Motor neuron (in vitro differentiated cells): Measurements from ENCODE around the gene CNKSR3. TPM values are rescaled to one million over a fixed set of nuclear protein-coding genes. Genes with fewer than 3 reads are reported as not detected.
"Not testable (repeated sequence)": the region's sequence is repeated elsewhere in the genome, so short reads cannot be mapped to it uniquely, and the experiment has no call there.

Experiments used
- ATAC-seq, 8 experiments: fragments of 200-7000 bp; cut with Tn5 transposase; replicated peaks in 6 of 8; 2 replicates each; pipeline ENCODE4 v1.8.0; 2021; ENCODE audit warnings: mild to moderate bottlenecking in 8 of 8, moderate library complexity in 8 of 8
- H3K27ac ChIP-seq, 2 donors: fragments of 250-450 bp; sonication (Bioruptor Pico); 2 replicates each; pipeline ENCODE4 v1.9.0; 2021; ENCODE audit warnings: antibody characterized with exemption in 2 of 2, mild to moderate bottlenecking in 2 of 2, moderate library complexity in 1 of 2
- H3K4me1 ChIP-seq, 2 donors: fragments of 250-450 bp; sonication (Bioruptor Pico); replicated peaks in 1 of 2; 2 replicates each; pipeline ENCODE4 v1.6.1; 2021; ENCODE audit warnings: antibody characterized with exemption in 2 of 2, mild to moderate bottlenecking in 2 of 2, moderate library complexity in 1 of 2
- H3K4me3 ChIP-seq, 5 donors: fragments of 250-450 bp; sonication (Bioruptor Pico); 2 replicates each; pipeline ENCODE4 v1.9.0; 2021; ENCODE audit warnings: antibody characterized with exemption in 5 of 5, mild to moderate bottlenecking in 5 of 5, moderate library complexity in 4 of 5
- WGBS, 10 experiments: fragments of 450-650 bp; shearing (Covaris generic); methylation state at CpG; one replicate each; pipeline ENCODE4 v1.0.0; 2022; 5-methylcytosine and 5-hydroxymethylcytosine counted together
- in situ Hi-C, 9 experiments: fragments of 400-800 bp; cut with MboI; loops; one replicate each; pipeline ENCODE4 v1.15.0; 2021; ENCODE audit warnings: low sequenced_read_pairs in 9 of 9, low pct_unique_long_range_greater_than_20kb in 2 of 9; ENCODE audit not compliant: unreplicated experiment in 9 of 9
- total RNA-seq, 8 experiments: library from RNA; unstranded; fragments of 300-600 nt; gene quantifications; 2 replicates each; pipeline versions ENCODE4 v1.2.3 to v1.2.4, GENCODE V29; 2022

The CNKSR3 gene
- 10 to 100 TPM in 2 of 8 experiments, 1 to 10 TPM in 6; 2.0 to 21.5 (median 3.5) TPM for total RNA-seq

DNA sequence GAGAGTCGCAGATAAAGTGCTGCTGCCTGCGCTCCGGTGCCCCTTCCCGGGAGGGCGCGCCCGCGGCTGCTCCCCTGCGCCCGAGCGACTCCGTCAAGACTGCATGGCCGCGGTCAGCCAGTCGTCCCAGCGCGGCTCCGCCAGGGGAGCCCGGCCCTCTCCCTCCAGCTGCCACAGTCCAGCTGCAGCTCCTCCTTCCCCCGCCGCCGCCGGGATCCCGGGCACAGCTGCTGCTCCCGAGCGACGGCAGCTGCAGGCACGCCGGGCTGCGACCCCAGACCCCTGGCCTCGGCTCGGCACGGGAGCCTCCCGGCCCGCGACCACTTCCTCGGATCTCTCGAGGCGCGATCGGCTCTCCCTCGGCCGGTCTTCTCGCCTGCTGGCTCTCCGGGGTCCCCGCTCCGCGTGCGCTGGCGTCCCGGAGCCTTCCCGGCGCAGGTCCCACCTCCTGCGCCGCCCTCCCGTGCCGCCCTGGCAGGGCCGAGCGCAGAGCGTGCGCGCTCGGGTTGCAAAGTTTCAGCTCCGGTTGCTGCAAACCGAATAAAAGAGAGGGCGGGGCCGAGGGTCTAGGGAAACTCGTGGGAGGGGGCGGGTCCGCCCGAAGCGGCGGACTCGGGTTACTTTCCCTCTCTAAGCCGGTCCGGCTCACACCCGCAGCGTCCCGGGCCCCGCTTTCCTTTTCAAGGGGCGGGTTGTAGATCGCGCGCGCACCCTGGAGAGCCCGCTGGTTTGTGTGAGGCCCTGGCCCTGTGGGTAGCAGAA, at the start of gene CNKSR3:
Gene CNKSR3, minus strand, starts transcription at position 542 of the 762 bp plus-strand sequence. CDS start 571 bp downstream, outside the sequence.
- Histone ChIP-seq H3K27ac (peak within 1 kb of the TSS; percentile 37 to 72), H3K4me3 (peak within 1 kb of the TSS; percentile 55 to 63 (median 61)), H3K4me1 (peaks cover 8 to 9% of the 10 kb centered on the region in 2 donors)
- in situ Hi-C loops: loop anchor here in 1 of 9 experiments (25.0 kb wide), 1 partner anchor 152 kb away; no protein-coding TSS in a partner anchor
- peak; percentile 77 to 89 (median 86) for ATAC-seq
- 0% methylated on average over 1 to 12 of the region's 86 CpGs; no CpG with 5 or more reads in 5 of the 10 experiments for WGBS, 10 experiments

DNA sequence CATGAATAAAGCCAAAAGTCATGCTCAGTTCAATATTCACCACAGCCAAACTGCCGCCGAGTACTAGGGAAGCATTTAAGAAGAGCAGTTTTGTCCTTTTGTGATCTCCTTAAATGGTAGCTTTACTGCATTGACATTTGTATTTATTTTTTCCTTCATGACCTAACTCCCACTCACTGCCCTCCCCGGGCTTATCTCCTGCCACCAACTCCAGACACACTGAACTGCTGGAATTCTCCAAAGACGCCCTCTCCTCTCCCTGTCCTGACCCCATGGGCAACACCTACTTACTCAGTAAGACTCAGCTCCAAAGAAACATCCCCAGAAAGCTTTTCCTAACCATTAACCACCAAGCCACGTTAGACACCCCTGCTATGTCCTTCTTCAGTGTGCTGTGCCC, 48.5 kb upstream of the CNKSR3 start:
- H3K4me1 ChIP-seq: no peaks in the 10 kb centered on the region
- no peak overlapping the region for H3K27ac ChIP-seq
- 17 to 100% (median 70%) methylated on average over 2 to 5 of the region's 5 CpGs; no CpG with 5 or more reads in 2 of the 10 experiments for WGBS, 10 experiments
- no peak for ATAC-seq
- H3K4me3 ChIP-seq: no peak overlapping the region
- in situ Hi-C loops: no loop called here

DNA sequence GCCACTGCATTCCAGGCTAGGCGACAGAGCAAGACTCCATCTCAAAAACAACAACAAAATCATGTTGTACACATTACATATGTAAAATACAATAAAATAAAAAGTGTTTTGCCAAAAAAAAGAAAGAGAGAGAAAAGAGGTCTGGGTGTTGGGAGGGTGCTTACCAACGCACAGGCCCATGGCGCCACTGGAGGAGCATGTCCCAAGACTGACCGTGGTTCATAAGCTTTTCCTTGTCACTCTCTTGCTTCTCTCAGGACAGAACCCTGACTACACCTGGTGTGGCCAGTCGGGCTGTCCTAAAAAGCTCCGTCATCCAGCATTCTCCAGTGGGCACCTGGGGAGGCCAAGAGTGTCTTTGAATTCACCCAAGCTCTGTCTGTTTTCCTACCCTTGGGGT, 48.0 kb upstream of the CNKSR3 start:
- no peak for ATAC-seq
- 65 to 100% (median 87%) methylated on average over 2 to 6 of the region's 6 CpGs; no CpG with 5 or more reads in 4 of the 10 experiments for WGBS, 10 experiments
- no peaks in the 10 kb centered on the region for H3K4me1 ChIP-seq
- H3K27ac ChIP-seq: no peak overlapping the region
- in situ Hi-C loops: no loop called here
- no peak overlapping the region for H3K4me3 ChIP-seq

DNA sequence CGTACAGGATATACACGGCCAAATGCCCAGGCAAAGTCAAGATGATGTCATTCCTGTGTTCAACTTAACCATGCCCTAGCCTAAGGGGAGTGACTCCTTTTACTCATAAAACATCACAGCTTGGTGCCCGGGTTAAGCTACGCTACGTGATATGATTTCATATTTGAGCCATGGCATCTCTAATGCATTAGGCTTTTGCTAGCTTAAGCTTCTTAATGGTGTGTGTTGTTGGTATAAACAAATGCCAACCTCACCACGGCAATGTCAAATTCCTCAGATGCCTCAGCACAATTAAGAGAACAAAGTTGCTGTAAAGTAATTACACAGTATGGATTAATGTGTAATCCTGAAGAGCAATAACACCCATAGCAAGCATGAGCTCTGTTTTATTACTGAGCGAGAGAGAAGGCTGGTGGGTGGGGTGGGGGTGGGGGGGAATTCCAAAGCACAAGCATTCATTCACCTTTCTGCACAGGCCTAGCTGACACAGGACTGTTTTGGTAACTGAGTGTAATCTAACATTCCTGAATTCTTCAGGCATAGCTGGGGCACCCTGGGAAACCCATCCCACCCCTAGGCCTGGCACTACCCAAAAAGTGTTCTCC, 44.7 kb upstream of the CNKSR3 start:
- ATAC-seq: peak in 6 of 8 experiments; percentile 37 to 88 (median 63)
- no peak overlapping the region for H3K27ac ChIP-seq
- no peaks in the 10 kb centered on the region for H3K4me1 ChIP-seq
- 0 to 96% (median 75%) methylated on average over 1 to 6 of the region's 7 CpGs; no CpG with 5 or more reads in 2 of the 10 experiments for WGBS, 10 experiments
- in situ Hi-C loops: no loop called here
- H3K4me3 ChIP-seq: no peak overlapping the region

GRCh38 chr6:154554491-154554890, 44.0 kb upstream of the CNKSR3 start:
- in situ Hi-C loops: no loop called here
- Histone ChIP-seq H3K4me1 (no peaks in the 10 kb centered on the region), H3K27ac (no peak overlapping the region), H3K4me3 (no peak overlapping the region)
- ATAC-seq: no peak
- WGBS, 10 experiments: 0 to 100% (median 89%) methylated on average over 1 to 5 of the region's 6 CpGs; no CpG with 5 or more reads in 3 of the 10 experiments

- Histone ChIP-seq H3K4me1 (no peaks in the 10 kb centered on the region), H3K4me3 (no peak overlapping the region), H3K27ac (no peak overlapping the region)
- no peak for ATAC-seq
- in situ Hi-C loops: no loop called here
Measured at GRCh38 chr6:154550779-154551178, 40.3 kb upstream of the CNKSR3 start.

- Histone ChIP-seq H3K27ac (no peak overlapping the region), H3K4me1 (no peaks in the 10 kb centered on the region), H3K4me3 (no peak overlapping the region)
- in situ Hi-C loops: no loop called here
- WGBS, 10 experiments: 47 to 100% (median 82%) methylated on average over 1 to 5 of the region's 6 CpGs; no CpG with 5 or more reads in 3 of the 10 experiments
- no peak for ATAC-seq
Measured at GRCh38 chr6:154549179-154549578, 38.7 kb upstream of the CNKSR3 start.

DNA sequence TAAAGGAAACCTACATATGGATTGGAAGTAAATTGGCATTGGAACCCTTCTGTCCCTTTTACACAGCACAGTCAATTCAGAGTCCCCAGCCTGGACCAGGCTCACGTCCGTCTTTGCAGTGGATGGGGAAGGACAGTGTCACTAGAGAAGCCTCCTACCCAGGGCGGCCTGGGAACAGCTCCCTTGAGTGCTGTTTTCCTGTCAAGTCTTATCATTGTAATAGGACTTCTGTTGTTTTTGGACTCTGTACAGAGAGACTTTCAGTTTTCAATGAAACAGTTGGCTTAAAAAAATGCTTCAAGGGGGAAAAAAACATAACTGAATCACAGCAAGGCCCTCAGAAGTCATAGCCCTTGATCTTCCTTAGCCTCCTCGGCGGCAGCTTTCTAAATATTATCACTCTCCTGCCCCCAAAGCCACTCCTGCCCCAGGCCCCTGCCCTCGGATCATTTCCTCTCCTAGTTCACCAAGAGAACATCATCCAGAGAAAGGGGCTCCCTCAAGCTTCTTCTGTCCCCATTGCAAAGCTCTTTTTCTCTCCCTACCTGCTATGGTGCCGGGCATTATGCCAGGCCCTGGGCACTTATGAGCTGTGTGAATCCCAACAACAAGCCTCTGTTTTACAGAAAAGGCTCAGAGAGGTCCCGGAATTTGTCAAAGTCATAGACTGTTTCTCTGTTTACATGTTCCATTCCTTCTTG, 37.8 kb upstream of the CNKSR3 start:
- WGBS, 10 experiments: 33 to 100% (median 80%) methylated on average over 1 to 6 of the region's 8 CpGs; no CpG with 5 or more reads in 2 of the 10 experiments

DNA sequence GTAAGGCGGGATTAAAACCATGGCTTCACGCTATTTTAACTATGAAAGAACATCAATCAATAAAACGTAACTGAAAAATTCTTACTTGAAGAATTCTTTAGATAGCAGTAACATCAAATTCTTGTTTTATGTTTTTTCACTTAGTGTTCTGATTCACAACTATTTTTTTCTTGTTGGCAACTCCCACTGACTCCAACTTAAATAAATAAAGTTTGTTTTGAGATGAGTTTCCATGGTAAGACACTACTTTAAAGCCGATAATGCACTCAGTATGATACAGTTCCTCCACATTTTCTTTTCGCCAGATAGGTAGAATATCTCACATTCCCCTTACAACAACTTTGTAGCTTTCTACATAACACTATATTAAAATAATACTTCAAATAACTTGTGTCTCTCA, 33.1 kb upstream of the CNKSR3 start:
- in situ Hi-C loops: no loop called here
- no peak for ATAC-seq
- peaks cover 12 to 13% of the 10 kb centered on the region in 2 donors for H3K4me1 ChIP-seq
- H3K27ac ChIP-seq: no peak overlapping the region
- 47 to 99% (median 66%) methylated on average over 1 to 5 of the region's 5 CpGs for WGBS, 10 experiments
- H3K4me3 ChIP-seq: no peak overlapping the region

More for the DNA sequence above, 37.8 kb upstream of the CNKSR3 start:
- in situ Hi-C loops: no loop called here
- Histone ChIP-seq H3K4me3 (no peak overlapping the region), H3K4me1 (no peaks in the 10 kb centered on the region), H3K27ac (no peak overlapping the region)
- peak in 2 of 8 experiments; percentile 42 to 48 for ATAC-seq

DNA sequence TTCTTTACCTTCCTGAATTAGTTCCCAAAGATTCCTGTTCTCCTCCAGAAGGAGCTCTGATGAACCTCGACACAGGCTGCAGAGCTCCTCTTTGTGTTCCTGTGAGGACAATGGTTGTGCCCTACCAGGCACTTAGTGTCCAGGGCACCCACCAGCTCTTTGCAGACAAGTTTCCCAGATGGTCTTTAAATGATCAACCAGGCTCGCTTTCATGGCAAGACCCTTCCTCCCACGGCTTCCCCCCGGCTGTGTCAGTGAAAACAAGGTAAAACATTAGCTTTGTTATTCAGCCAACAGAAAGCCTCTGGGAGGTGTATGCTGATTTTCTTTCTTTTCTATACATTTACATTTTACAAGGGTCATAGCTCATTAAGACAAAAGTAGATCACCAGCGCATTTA, 32.3 kb upstream of the CNKSR3 start:
- peak in 1 of 8 experiments; percentile 21 for ATAC-seq
- WGBS, 10 experiments: 0 to 78% (median 17%) methylated on average over 1 to 5 of the region's 5 CpGs; no CpG with 5 or more reads in 1 of the 10 experiments

GRCh38 chr6:154541837-154542236, 31.4 kb upstream of the CNKSR3 start:
- in situ Hi-C loops, ATAC-seq, H3K27ac ChIP-seq, H3K4me3 ChIP-seq: not testable (repeated sequence)
- H3K4me1 ChIP-seq: peaks cover 28 to 29% of the 10 kb centered on the region in 2 donors
- WGBS, 10 experiments: 41 to 90% (median 75%) methylated on average over 1 to 15 of the region's 15 CpGs

More for the DNA sequence above, 32.3 kb upstream of the CNKSR3 start:
- H3K4me3 ChIP-seq: no peak overlapping the region
- H3K27ac ChIP-seq: no peak overlapping the region
- H3K4me1 ChIP-seq: peaks cover 20% of the 10 kb centered on the region in 2 donors
- in situ Hi-C loops: no loop called here

DNA sequence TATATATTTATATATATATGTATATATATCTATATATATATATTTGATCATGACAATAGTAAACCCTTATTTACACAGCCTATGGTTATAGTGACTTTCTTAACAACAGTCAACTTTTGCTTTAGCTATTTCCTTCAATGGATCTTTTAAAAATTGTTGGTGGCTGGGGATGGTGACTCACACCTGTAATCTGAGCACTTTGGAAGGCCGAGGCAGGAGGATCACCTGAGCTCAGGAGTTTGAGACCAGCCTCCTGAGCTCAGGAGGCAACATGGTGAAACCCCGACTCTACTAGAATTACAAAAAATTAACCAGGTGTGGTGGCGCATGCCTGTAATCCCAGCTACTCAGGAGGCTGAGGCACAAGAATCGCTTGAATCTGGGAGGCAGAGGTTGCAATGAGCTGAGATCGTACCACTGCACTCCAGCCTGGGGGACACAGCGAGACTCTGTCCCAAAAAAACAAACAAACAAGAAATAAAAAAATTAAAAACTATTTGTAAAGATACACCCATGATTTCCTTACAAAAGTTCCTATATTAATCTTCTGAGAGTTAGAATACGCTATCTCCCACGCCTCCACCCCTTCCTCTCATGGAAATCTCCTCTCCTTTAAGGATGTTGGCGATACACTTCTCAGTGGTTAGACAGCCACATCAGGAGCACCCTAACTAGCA, 29.2 kb upstream of the CNKSR3 start:
- Histone ChIP-seq H3K4me3 (no peak overlapping the region), H3K27ac (no peak overlapping the region), H3K4me1 (peaks cover 29 to 31% of the 10 kb centered on the region in 2 donors)
- in situ Hi-C loops: no loop called here
- WGBS, 10 experiments: 33 to 100% (median 91%) methylated on average over 1 to 8 of the region's 9 CpGs
- ATAC-seq: no peak
